Fibroblast of the aortic adventitia (primary cell): ENCODE results near the gene CALML5. TPM values are rescaled to one million over a fixed set of nuclear protein-coding genes. Genes with fewer than 3 reads are reported as not detected.

Source experiments
- DNase-seq: peaks from one replicate; pipeline ENCODE4 v3.0.0-alpha.2; 2010; ENCODE audit warnings: low read depth
- H3K4me3 ChIP-seq: 2 replicates; pipeline ENCODE4 v1.5.1; 2011; ENCODE audit warnings: low read depth, mild to moderate bottlenecking, control low read depth, low read length, moderate library complexity
- CTCF ChIP-seq: IDR thresholded peaks from 2 replicates; pipeline ENCODE4 v1.5.1; 2011; ENCODE audit warnings: mild to moderate bottlenecking, low read length, control low read depth, inconsistent platforms; ENCODE audit not compliant: insufficient read depth
- total RNA-seq: library from RNA; depleted of rRNA; stranded (reverse); fragments of >200 nt; gene quantifications from 2 replicates; pipeline ENCODE4 v1.2.3, GENCODE V29; 2012; ENCODE audit warnings: low replicate concordance

Gene CALML5
- total RNA-seq, 1 donor, result not detected

- TF ChIP-seq CTCF, result no peak
- no peak overlapping the region for H3K4me3 ChIP-seq
- no peak for DNase-seq
These were observed 17.4 kb downstream of the CALML5 start for GRCh38 chr10:5482016-5482415.

GRCh38 chr10:5481121-5481520 is 18.2 kb downstream of the CALML5 start:
- no peak for DNase-seq
- no peak overlapping the region for H3K4me3 ChIP-seq
- TF ChIP-seq CTCF, result no peak

GRCh38 chr10:5480162-5480941 is 19.0 kb downstream of the CALML5 start:
- no peak overlapping the region for H3K4me3 ChIP-seq
- DNase-seq, result no peak

GRCh38 chr10:5479481-5480161 is 19.7 kb downstream of the CALML5 start:
- no peak for TF ChIP-seq CTCF
- H3K4me3 ChIP-seq, result no peak overlapping the region
- DNase-seq, result no peak

More at GRCh38 chr10:5480162-5480941, 19.0 kb downstream of the CALML5 start:
- no peak for TF ChIP-seq CTCF

- DNase-seq, result no peak
- no peak for TF ChIP-seq CTCF
- H3K4me3 ChIP-seq, result no peak overlapping the region
These were observed 20.6 kb downstream of the CALML5 start for GRCh38 chr10:5478694-5479305.

GRCh38 chr10:5477948-5478693 is 21.2 kb downstream of the CALML5 start:
- no peak for TF ChIP-seq CTCF
- no peak for DNase-seq
- no peak overlapping the region for H3K4me3 ChIP-seq
